ENCODE data around the gene RUBCNL.
"Not testable (repeated sequence)": the region's sequence is repeated elsewhere in the genome, so short reads cannot be mapped to it uniquely, and the experiment has no call there.

RUBCNL gene

DNA sequence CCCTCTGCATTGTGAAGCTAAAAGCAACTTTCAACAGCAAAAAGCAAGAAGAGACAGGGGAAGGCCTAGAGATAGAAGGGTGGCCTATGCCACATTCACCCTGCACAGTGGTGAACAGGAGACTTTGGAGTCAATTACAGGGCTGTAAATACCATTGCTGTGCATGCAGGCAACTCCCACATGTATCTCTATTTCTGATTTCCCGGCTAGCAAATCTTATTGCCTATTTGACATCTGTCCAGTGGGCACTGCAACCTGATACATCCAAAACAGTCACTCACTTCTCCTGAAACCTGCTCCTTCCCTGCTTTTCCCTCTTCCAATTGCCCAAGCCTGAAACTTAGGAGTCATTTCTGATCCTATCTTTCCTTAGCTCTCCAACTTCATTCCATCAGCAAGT is 13.4 kb downstream of the RUBCNL start:
- DNase-seq (ENCODE audit: low read depth in 2 of 2), result no peak

DNA sequence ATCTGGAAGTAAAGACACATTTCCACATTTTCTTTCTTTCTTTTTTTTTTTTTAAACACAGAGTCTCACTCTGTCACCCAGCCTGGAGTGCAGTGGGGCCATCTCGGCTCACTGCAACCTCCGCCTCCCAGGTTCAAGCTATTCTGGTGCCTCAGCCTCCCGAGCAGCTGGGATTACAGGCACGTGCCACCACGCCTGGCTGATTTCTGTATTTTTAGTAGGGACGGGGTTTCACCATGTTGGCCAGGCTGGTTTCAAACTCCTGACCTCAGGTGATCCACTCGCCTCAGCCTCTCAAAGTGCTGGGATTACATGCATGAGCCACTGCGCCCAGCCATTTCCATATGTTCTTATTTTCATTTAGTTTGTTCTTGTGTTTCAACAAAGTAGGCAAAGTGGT is 14.1 kb downstream of the RUBCNL start:
- DNase-seq (ENCODE audit: low read depth in 2 of 2), result not testable (repeated sequence)

DNA sequence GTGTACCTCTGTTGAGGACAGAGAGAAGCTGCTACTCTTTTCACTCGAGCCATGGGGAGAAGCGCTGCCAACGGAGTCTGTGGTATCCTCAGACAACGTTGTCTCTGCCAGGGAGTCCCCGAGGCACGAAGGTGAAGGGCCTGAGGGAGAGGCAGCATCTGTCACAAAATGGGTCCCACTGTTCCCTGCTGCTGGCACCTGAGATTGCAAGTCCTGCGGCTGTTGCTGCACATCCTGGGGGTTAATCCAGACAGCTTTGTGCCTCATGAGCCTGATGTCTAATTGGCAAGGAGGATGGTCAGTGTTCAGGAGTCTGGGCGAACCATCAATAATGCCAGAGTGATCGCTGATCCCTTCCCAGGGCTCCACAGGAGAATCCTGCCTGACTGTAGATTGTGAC is 15.0 kb downstream of the RUBCNL start:
- no peak for DNase-seq (ENCODE audit: low read depth in 2 of 2)

GRCh38 chr13:46369506-46370277 is 17.4 kb downstream of the RUBCNL start:
- DNase-seq (ENCODE audit: low read depth in 2 of 2), result no peak

DNA sequence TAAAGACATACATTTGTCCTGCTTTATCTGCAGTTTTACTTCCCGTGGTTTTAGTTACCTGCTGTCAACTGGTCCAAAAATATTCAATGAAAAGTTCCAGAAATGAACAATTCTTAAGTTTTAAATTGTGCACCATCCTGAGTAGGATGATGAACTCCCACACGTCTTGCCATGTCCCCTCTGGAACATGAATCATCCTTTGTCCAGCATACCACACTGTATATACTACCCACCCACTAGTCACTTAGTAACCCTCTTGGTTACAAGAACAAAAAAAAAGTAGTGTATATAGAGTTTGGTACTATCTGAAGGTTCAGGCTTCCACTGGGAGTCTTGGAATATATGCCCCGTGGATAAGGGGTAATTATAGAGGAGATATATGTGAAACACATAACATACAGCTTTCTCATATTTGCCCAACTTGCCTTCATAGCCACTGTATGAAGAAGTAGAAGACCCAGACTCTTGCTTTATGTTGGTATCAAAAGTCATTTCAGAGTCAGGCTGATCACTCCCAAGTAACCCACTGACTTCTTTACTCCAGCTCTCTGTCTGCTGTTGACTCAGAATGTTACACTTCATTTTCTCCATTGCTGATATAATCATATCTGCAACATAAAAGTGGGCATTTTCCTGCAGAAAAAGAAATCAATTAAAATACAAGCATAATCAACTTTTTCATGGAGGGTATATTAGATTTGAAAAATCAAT is 19.3 kb downstream of the RUBCNL start:
- no peak for DNase-seq (ENCODE audit: low read depth in 2 of 2)

DNA sequence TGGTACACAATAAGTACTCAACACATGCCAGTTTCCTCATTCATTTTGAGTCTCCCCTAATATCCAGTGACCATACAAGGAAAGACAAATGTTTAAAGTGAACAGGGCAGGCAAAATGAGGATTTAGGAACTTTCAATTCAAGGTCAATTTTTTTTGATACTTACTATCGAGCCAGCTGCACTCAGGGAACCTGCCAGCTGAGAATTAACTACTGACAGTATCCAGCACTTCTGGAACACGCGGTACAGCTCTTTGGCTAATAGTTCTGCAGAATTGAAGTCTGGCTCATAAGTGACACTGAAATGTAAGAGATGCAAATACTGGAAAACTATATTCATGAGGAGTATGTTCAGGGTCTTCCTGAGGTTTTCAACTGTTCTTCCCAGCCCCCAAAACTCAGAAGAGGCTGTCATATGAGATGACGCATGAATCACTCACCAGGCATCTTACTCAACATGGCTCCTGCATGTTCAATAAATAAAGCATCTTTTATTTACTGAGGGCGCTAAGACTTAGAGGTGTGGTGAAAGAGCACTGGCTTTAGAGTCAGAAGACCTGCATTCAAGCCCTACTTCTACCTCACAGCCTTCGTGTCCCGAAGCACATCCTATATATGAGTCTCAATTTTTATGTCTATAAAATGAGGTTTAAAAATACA is 25.6 kb downstream of the RUBCNL start:
- no peak for DNase-seq (ENCODE audit: low read depth in 2 of 2)

- no peak for DNase-seq (ENCODE audit: low read depth in 2 of 2)
Measured at GRCh38 chr13:46360604-46361003, 26.4 kb downstream of the RUBCNL start.

GRCh38 chr13:46359714-46360113 is 27.3 kb downstream of the RUBCNL start:
- DNase-seq (ENCODE audit: low read depth in 2 of 2), result no peak

GRCh38 chr13:46355901-46356590 is 31.0 kb downstream of the RUBCNL start:
- DNase-seq (ENCODE audit: low read depth in 2 of 2), result no peak

DNA sequence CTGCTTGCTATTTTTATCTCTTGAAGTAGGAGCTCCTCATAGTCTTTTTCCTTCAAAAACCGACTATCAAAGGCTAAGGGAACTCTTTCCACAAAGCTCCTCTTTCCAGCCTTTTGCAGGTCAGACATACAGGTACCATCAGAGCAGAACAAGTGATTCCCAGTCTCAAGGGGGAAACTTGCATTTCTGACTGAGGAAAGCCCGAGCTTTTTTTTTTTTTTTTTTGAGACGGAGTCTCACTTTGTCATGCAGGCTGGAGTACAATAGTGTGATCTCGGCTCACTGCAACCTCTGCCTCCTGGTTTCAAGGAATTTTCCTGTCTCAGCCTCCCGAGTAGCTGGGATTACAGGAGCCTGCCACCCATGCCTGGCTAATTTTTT is 32.0 kb downstream of the RUBCNL start:
- no peak for DNase-seq (ENCODE audit: low read depth in 2 of 2)

GRCh38 chr13:46354156-46355087 is 32.6 kb downstream of the RUBCNL start:
- no peak for DNase-seq (ENCODE audit: low read depth in 2 of 2)

- no peak for DNase-seq (ENCODE audit: low read depth in 2 of 2)
Measured at GRCh38 chr13:46352805-46353204, 34.2 kb downstream of the RUBCNL start.

DNA sequence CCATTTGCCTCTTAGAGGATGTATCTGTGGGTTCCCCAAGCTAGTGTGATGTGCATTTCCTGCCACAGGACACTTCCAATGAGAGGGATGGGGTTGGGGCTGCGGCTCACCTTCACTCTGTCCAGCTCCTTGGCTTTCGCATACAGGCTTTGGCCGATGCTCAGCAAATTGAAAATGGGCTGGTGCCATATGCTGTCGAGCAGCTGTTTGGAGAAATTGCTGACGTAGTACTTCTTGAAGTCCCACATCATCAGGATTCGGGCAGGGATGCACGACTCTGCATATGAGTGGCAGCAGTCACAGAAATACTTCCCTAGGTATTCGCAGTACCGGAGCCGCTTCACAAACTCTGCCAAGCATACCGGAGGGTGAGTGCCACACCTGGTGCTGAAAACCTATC is 37.0 kb downstream of the RUBCNL start:
- no peak for DNase-seq (ENCODE audit: low read depth in 2 of 2)

DNA sequence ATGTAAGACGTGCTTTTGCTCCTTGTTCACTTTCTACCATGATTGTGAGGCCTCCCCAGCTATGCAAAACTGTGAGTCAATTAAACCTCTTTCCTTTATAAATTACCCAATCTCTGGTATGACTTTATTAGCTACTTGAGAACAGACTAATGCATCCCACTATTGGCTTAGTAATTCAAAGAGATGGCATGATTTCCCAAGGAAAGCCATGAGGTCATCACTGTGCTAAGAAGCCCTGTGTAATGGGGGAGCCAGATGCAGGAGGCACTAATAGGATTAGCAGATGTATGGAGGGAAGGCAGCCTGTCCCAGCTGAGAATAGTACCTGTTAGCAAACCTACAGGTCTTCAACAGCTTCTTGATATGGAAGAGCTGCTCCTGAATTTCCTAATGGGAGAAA is 38.1 kb downstream of the RUBCNL start:
- DNase-seq (ENCODE audit: low read depth in 2 of 2), result no peak

DNA sequence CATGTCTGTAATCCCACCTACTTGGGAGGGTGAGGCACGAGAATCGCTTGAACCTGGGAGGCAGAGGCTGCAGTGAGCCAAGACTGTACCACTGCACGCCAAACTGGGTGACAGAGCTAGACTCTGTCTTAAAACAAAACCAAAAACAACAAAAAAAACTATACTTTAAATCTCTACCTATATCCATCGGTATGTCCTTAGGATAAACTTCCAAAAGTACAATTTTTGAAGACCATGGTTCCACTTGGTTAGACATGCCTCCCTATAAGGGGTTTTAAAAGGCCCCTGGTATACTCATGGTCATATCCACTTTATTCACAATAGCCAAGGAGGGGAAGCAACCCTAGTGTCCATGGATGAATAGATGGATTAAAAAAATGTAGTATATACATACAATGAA is 39.8 kb downstream of the RUBCNL start:
- DNase-seq (ENCODE audit: low read depth in 2 of 2), result no peak

- DNase-seq (ENCODE audit: low read depth in 2 of 2), result no peak
Measured at GRCh38 chr13:46345866-46346265, 41.2 kb downstream of the RUBCNL start.

DNA sequence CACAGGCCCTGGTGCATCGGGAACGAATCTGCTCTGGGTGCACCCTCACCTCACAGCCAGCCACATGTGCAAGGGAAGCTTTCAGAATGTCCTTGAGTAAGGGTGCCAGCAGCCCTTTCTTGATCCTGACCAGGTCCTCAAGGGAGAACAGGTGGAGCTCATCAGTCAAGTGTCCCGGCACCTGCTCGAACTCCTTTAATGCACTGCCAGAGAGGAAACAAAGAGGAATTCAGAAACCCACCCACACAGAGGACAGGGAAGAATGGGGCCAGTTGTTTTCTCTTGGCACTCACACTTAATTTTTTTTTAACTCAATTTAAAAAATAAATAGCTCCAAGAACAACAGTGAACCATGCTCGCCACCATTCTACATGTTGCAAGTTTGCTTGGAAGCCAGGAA is 41.7 kb downstream of the RUBCNL start:
- DNase-seq (ENCODE audit: low read depth in 2 of 2), result no peak

GRCh38 chr13:46343279-46343994 is 43.6 kb downstream of the RUBCNL start:
- DNase-seq (ENCODE audit: low read depth in 2 of 2), result no peak

GRCh38 chr13:46342538-46342937 is 44.5 kb downstream of the RUBCNL start:
- no peak for DNase-seq (ENCODE audit: low read depth in 2 of 2)

GRCh38 chr13:46341112-46341711 is 45.8 kb downstream of the RUBCNL start:
- no peak for DNase-seq (ENCODE audit: low read depth in 2 of 2)
